CD8-positive, alpha-beta memory T cell (primary cell): ENCODE results near the gene MAGI1. TPM values are rescaled to one million over a fixed set of nuclear protein-coding genes. Genes with fewer than 3 reads are reported as not detected.

Experiments
- CTCF ChIA-PET: fragments of 350-600 bp; sonication (Branson Sonifier 250); formaldehyde crosslinking; loops from one replicate; lab custom pipeline; 2021; ENCODE audit warnings: antibody characterized with exemption; lab: Charles Lee
- POLR2A ChIA-PET: fragments of 350-600 bp; sonication (Branson Sonifier 250); formaldehyde crosslinking; loops from one replicate; lab custom pipeline; 2021; ENCODE audit warnings: antibody characterized with exemption; lab: Charles Lee
- DNase-seq, 5 donors: peaks; one replicate each; pipeline versions ENCODE4 v3.0.0 to v3.0.0-alpha.2; 2020 to 2022; ENCODE audit warnings: mixed read lengths in 1 of 5
- H3K27ac ChIP-seq: one replicate; pipeline ENCODE4 v1.7.0; 2013; ENCODE audit warnings: low read depth, mild to moderate bottlenecking, low read length, moderate library complexity
- H3K27me3 ChIP-seq: 2 replicates; pipeline ENCODE4 v1.7.0; 2013; ENCODE audit warnings: low read length, mild to moderate bottlenecking; ENCODE audit not compliant: insufficient read depth, poor library complexity, severe bottlenecking
- H3K36me3 ChIP-seq: 2 replicates; pipeline ENCODE4 v1.7.0; 2013; ENCODE audit warnings: mild to moderate bottlenecking, low read length, moderate library complexity; ENCODE audit not compliant: insufficient read depth
- H3K4me1 ChIP-seq: 2 replicates; pipeline ENCODE4 v1.7.0; 2013; ENCODE audit warnings: mild to moderate bottlenecking, low read length, moderate library complexity; ENCODE audit not compliant: insufficient read depth
- H3K4me3 ChIP-seq: 2 replicates; pipeline ENCODE4 v1.7.0; 2013; ENCODE audit warnings: mild to moderate bottlenecking, low read length
- H3K9me3 ChIP-seq: 2 replicates; pipeline ENCODE4 v1.7.0; 2013; ENCODE audit warnings: mild to moderate bottlenecking, low read length
- H3K27ac Mint-ChIP-seq, 8 donors: one replicate each; pipeline ENCODE4 v1.8.0; 2020 to 2021; ENCODE audit warnings: mixed read lengths in 8 of 8, mild to moderate bottlenecking in 6 of 8, inconsistent platforms in 3 of 8, moderate library complexity in 3 of 8
- H3K27me3 Mint-ChIP-seq, 2 donors: one replicate each; pipeline ENCODE4 v1.8.0; 2020 to 2021; ENCODE audit warnings: mixed read lengths in 2 of 2, mild to moderate bottlenecking in 1 of 2, moderate library complexity in 1 of 2
- H3K36me3 Mint-ChIP-seq, 3 donors: one replicate each; pipeline ENCODE4 v1.8.0; 2020 to 2021; ENCODE audit warnings: mixed read lengths in 3 of 3, inconsistent platforms in 1 of 3, mild to moderate bottlenecking in 1 of 3
- H3K4me1 Mint-ChIP-seq, 3 donors: one replicate each; pipeline ENCODE4 v1.8.0; 2020 to 2021; ENCODE audit warnings: mixed read lengths in 3 of 3, inconsistent platforms in 1 of 3, mild to moderate bottlenecking in 1 of 3
- H3K4me3 Mint-ChIP-seq, 7 donors: one replicate each; pipeline ENCODE4 v1.8.0; 2020 to 2021; ENCODE audit warnings: mixed read lengths in 7 of 7, mild to moderate bottlenecking in 6 of 7, moderate library complexity in 4 of 7, inconsistent platforms in 2 of 7
- H3K9me3 Mint-ChIP-seq, 5 donors: one replicate each; pipeline ENCODE4 v1.8.0; 2020 to 2022; ENCODE audit warnings: mixed read lengths in 5 of 5, mild to moderate bottlenecking in 3 of 5, moderate library complexity in 2 of 5, inconsistent platforms in 1 of 5
- polyA plus RNA-seq: library from polyadenylated mRNA; unstranded; fragments of 300-500 nt; fragmentation: Illumina TruSeq; gene quantifications from one replicate; pipeline ENCODE4 v1.2.3, GENCODE V29; 2021
- total RNA-seq, 2 experiments: library from RNA; stranded (reverse); gene quantifications; one replicate each; pipeline ENCODE4 v1.2.3, GENCODE V29; 2021

The MAGI1 gene
- total and polyA plus RNA-seq, 3 experiments from 2014 or later: 0.15 to 0.42 TPM; not detected in 1

DNA sequence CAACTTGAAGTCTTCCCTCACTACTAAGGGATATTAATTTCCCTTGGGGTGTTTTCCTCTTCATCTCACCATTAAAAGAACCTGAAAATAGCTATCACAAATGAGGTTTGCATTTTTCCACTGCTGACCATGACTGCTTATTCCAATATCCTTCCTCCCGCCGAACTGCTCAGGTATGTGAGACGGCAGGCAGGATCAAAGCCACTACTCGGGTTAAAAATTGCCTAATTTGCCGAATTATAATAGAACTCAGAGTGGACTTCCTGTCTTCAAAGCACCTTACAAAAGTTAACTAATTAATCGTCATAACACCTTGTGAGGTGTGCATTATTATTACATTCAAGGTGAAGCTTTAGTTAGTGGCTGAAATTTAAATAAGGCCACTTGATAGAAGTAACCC lies 695.7 kb downstream of the MAGI1 start:
- Histone ChIP-seq H3K27ac (no peak overlapping the region), H3K9me3 (no peaks in the 10 kb centered on the region), H3K4me3 (no peak overlapping the region), H3K4me1 (no peaks in the 10 kb centered on the region), H3K27me3 (no peaks in the 10 kb centered on the region), H3K36me3 (no peaks in the 10 kb centered on the region)
- no peaks in the 10 kb centered on the region for H3K36me3 Mint-ChIP-seq
- peaks cover 0 to 16% (median 3%) of the 10 kb centered on the region in 5 donors for H3K9me3 Mint-ChIP-seq
- no peaks in the 10 kb centered on the region for H3K4me1 Mint-ChIP-seq
- CTCF ChIA-PET: no interaction called here
- H3K4me3 Mint-ChIP-seq: no peak overlapping the region
- DNase-seq: no peak
- no peak overlapping the region for H3K27ac Mint-ChIP-seq
- no peaks in the 10 kb centered on the region for H3K27me3 Mint-ChIP-seq
- POLR2A ChIA-PET: no interaction called here

DNA sequence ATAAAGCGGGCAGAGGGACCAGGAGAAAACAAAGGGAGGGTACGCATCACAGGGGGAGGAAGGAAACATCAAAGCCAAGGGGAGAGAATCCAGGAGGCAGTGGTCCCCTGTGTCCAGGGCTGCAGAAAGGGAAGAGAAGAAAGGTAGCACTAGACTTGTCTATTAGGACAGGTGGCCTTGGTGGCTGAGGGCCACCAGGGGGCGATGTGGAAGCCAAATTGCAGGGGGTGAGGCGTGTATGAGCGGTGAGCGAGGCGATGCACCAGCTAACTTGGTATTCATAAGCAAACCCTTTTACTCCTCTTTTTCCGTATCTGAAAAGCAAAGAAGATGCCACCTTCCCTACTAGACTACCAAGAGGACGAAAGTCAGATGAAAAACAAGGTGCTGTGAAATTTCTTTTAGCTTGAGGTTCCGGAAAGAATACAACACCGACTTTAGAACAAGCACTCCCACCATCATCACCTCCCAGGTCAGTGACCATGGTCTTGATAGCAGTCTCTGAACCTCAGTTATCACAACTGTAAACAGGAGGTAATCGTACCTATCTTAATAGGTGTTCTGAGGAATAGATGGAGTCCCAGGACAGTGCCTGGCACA lies 696.5 kb downstream of the MAGI1 start:
- H3K9me3 ChIP-seq: no peaks in the 10 kb centered on the region
- Mint-ChIP-seq H3K4me1 (no peaks in the 10 kb centered on the region), H3K27ac (no peak overlapping the region), H3K27me3 (no peaks in the 10 kb centered on the region), H3K4me3 (no peak overlapping the region), H3K36me3 (no peaks in the 10 kb centered on the region), H3K9me3 (peaks cover 3 to 16% (median 3%) of the 10 kb centered on the region in 5 donors)
- H3K4me1 ChIP-seq: no peaks in the 10 kb centered on the region
- H3K36me3 ChIP-seq: no peaks in the 10 kb centered on the region
- ChIA-PET POLR2A (no interaction called here), CTCF (no interaction called here)
- H3K4me3 ChIP-seq: no peak overlapping the region
- H3K27me3 ChIP-seq: no peaks in the 10 kb centered on the region
- DNase-seq: no peak
- H3K27ac ChIP-seq: no peak overlapping the region

DNA sequence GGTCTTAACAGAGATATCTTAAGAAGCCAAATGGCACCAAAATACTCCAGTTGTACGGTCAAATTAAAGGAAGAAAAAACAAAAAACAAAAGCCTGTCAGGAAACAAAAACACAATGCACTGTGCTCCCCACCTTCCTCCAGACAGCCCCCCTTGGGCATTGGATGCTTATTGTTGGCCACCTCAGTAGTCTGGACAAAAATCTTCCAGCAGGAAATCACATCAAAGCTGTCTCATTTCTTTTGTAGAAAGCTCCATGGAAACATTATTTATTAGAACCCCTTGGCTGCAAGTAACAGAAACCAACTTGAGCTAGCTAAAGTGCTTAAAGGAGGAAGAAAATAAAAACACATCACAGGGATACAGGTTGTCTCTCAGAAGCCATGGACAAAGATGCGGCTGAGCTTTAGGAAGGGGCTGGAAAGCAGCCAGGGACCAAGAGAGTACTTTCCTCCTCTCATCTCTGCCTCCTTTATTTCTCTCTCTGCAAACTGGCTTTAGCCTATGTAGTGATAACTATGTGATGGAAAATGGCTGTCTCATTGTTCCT lies 699.5 kb downstream of the MAGI1 start:
- no peak overlapping the region for H3K27ac Mint-ChIP-seq
- H3K36me3 Mint-ChIP-seq: no peaks in the 10 kb centered on the region
- POLR2A ChIA-PET: no interaction called here
- Histone ChIP-seq H3K4me1 (no peaks in the 10 kb centered on the region), H3K9me3 (no peaks in the 10 kb centered on the region), H3K36me3 (no peaks in the 10 kb centered on the region), H3K4me3 (no peak overlapping the region), H3K27ac (no peak overlapping the region), H3K27me3 (no peaks in the 10 kb centered on the region)
- CTCF ChIA-PET: no interaction called here
- H3K9me3 Mint-ChIP-seq: peaks cover 3 to 24% (median 8%) of the 10 kb centered on the region in 5 donors
- DNase-seq: no peak
- no peaks in the 10 kb centered on the region for H3K27me3 Mint-ChIP-seq
- no peak overlapping the region for H3K4me3 Mint-ChIP-seq
- H3K4me1 Mint-ChIP-seq: no peaks in the 10 kb centered on the region

DNA sequence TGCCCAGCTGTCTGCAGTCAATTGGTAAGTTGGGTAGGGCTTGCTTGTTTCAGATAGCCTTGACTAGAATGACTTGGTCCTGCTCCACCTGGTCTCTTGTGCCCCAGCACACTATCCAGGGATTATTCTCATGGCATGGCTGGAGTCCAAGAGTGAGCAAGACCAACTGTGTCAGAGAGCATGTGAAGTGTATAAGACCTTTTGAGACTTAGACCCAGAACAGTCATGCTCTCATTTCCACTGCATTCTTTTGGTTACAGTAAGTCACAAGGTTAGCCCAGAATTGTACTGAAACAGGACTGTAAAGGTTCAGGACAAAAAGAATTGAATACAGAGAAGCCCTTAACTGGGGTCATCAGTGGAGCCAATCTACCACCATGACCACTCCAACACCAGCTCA lies 700.1 kb downstream of the MAGI1 start:
- Histone ChIP-seq H3K9me3 (no peaks in the 10 kb centered on the region), H3K4me1 (no peaks in the 10 kb centered on the region), H3K27me3 (no peaks in the 10 kb centered on the region), H3K36me3 (no peaks in the 10 kb centered on the region), H3K27ac (no peak overlapping the region), H3K4me3 (no peak overlapping the region)
- Mint-ChIP-seq H3K27me3 (no peaks in the 10 kb centered on the region), H3K27ac (no peak overlapping the region), H3K4me3 (no peak overlapping the region), H3K4me1 (no peaks in the 10 kb centered on the region), H3K9me3 (peaks cover 3 to 26% (median 9%) of the 10 kb centered on the region in 5 donors), H3K36me3 (no peaks in the 10 kb centered on the region)
- ChIA-PET POLR2A (no interaction called here), CTCF (no interaction called here)
- DNase-seq: no peak

DNA sequence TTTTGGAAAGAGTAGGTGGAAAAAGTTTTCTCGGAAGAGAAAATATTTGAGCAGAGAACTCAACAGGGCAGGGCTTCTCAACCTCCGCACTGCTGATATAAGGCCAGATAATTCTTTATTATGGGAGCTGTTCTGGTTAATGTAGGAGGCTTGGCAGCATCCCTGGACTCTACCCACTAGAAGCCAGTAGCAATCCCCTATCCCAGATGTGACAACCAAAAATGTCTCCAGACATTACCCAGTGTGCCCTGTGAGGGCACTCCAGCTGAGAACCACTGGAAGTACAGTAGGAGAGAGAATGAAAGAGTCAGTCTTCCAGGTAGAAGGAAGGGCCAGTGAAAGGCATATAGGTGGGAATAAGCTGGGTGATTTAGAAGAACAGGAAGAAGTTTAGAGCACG lies 703.1 kb downstream of the MAGI1 start:
- Mint-ChIP-seq H3K36me3 (no peaks in the 10 kb centered on the region), H3K27ac (no peak overlapping the region), H3K9me3 (peaks cover 0 to 22% (median 6%) of the 10 kb centered on the region in 5 donors), H3K4me3 (no peak overlapping the region), H3K4me1 (no peaks in the 10 kb centered on the region), H3K27me3 (no peaks in the 10 kb centered on the region)
- no peaks in the 10 kb centered on the region for H3K4me1 ChIP-seq
- H3K27ac ChIP-seq: no peak overlapping the region
- ChIA-PET CTCF (no interaction called here), POLR2A (no interaction called here)
- DNase-seq: no peak
- H3K9me3 ChIP-seq: no peaks in the 10 kb centered on the region
- no peaks in the 10 kb centered on the region for H3K36me3 ChIP-seq
- no peak overlapping the region for H3K4me3 ChIP-seq
- H3K27me3 ChIP-seq: no peaks in the 10 kb centered on the region

DNA sequence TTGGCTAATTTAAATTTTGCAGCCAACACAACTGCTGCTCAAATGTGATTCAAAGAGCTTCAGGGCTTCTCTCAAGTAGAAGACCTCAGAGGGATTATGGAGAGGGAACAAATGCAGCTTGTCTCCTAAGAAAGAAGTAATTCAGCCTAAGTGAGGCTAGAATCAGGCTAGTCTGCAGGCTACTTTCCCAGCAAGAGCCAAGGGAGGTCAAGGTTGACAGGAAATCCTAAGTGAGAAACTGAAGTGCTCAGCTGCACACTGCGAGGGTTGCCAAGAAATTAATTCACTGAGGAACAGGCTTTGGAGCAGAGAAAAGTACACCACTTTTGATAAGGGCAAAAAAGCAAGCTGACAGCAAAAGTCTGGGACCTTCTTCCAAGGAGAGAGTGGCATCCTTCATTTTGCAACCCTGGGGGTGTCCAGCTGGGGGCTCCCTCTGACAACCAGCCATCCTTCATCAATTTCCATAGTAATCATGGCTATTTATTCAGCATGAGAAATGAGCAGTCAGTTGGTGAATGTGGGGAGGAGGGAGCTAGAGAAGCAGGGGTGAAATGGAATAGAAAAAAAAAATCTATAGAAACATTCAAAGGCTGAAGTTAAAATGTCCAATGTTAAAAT lies 704.6 kb downstream of the MAGI1 start:
- ChIA-PET POLR2A (no interaction called here), CTCF (no interaction called here)
- Histone ChIP-seq H3K4me3 (no peak overlapping the region), H3K4me1 (no peaks in the 10 kb centered on the region), H3K27me3 (no peaks in the 10 kb centered on the region), H3K9me3 (no peaks in the 10 kb centered on the region), H3K36me3 (no peaks in the 10 kb centered on the region), H3K27ac (no peak overlapping the region)
- no peak for DNase-seq
- Mint-ChIP-seq H3K4me1 (no peaks in the 10 kb centered on the region), H3K9me3 (peaks cover 0 to 16% (median 12%) of the 10 kb centered on the region in 5 donors), H3K4me3 (no peak overlapping the region), H3K36me3 (no peaks in the 10 kb centered on the region), H3K27ac (no peak overlapping the region), H3K27me3 (peaks cover 0 to 1% of the 10 kb centered on the region in 2 donors)

DNA sequence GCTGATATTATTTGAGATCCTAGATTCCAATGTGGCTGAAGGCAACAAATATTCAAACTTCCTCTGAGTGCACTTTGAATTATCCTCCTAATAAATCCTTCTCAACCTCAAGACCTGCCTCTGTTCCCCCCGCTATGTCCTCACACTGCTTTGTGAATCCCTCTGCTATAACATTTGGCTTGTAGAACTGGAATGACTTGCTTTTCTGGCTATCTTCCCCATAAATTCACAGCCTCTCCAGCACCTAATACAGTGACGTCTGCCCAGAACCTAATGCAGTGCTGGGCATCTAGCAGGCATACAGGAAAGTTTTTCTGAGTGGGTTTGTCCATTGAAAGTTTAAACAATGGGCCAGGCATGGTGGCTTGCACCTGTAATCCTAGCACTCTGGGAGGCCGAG lies 707.0 kb downstream of the MAGI1 start:
- no peak for DNase-seq
- H3K27ac Mint-ChIP-seq: no peak overlapping the region
- H3K36me3 Mint-ChIP-seq: no peaks in the 10 kb centered on the region
- Histone ChIP-seq H3K27me3 (no peaks in the 10 kb centered on the region), H3K9me3 (no peaks in the 10 kb centered on the region), H3K4me1 (no peaks in the 10 kb centered on the region), H3K27ac (no peak overlapping the region), H3K36me3 (no peaks in the 10 kb centered on the region), H3K4me3 (no peak overlapping the region)
- H3K27me3 Mint-ChIP-seq: peaks cover 0 to 3% of the 10 kb centered on the region in 2 donors
- H3K4me3 Mint-ChIP-seq: no peak overlapping the region
- ChIA-PET POLR2A (no interaction called here), CTCF (no interaction called here)
- H3K4me1 Mint-ChIP-seq: no peaks in the 10 kb centered on the region
- H3K9me3 Mint-ChIP-seq: peaks cover 0 to 20% (median 9%) of the 10 kb centered on the region in 5 donors

DNA sequence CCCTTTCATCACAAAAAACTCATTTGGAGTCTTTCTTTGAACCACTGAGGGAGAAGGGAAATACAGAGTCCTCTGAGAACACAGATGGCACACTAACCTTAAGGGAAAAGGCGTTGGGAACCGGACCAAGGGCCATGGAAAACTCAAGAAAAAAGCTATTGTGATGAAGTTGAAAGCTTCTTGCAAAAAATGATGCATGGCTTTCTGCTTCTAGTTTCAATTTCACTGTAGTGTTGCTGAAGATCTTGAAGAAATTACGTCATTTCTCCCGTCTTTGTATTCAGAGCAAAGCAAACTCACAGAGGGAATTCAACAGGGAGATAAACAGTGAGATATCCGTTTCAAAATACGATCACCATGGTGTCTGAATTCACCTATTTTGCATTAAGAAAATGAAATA lies 708.6 kb downstream of the MAGI1 start:
- ChIA-PET CTCF (no interaction called here), POLR2A (no interaction called here)
- H3K4me3 ChIP-seq: no peak overlapping the region
- H3K4me1 ChIP-seq: no peaks in the 10 kb centered on the region
- H3K9me3 ChIP-seq: no peaks in the 10 kb centered on the region
- no peak overlapping the region for H3K27ac Mint-ChIP-seq
- H3K4me3 Mint-ChIP-seq: no peak overlapping the region
- H3K27me3 Mint-ChIP-seq: peaks cover 0 to 3% of the 10 kb centered on the region in 2 donors
- no peak overlapping the region for H3K27ac ChIP-seq
- no peaks in the 10 kb centered on the region for H3K27me3 ChIP-seq
- peaks cover 0 to 16% (median 8%) of the 10 kb centered on the region in 5 donors for H3K9me3 Mint-ChIP-seq
- no peaks in the 10 kb centered on the region for H3K36me3 ChIP-seq
- H3K4me1 Mint-ChIP-seq: no peaks in the 10 kb centered on the region
- DNase-seq: no peak
- no peaks in the 10 kb centered on the region for H3K36me3 Mint-ChIP-seq
